Measurements from ENCODE around the gene CR1. TPM values are rescaled to one million over a fixed set of nuclear protein-coding genes. Genes with fewer than 3 reads are reported as not detected.
"Not testable (repeated sequence)": the region's sequence is repeated elsewhere in the genome, so short reads cannot be mapped to it uniquely, and the experiment has no call there.

The CR1 gene
- total RNA-seq, 1 donor: 29.1 TPM

- Histone ChIP-seq H3K4me1 (ENCODE audit: insufficient read depth, low read length) (peaks cover 32% of the 10 kb centered on the region), H3K9me3 (ENCODE audit: low read depth, low read length) (no peaks in the 10 kb centered on the region), H3K27me3 (ENCODE audit: insufficient read depth, low read length) (no peaks in the 10 kb centered on the region), H3K4me3 (ENCODE audit: low read length) (no peak overlapping the region)
Observed at GRCh38 chr1:207494171-207494570, 1.8 kb upstream of the CR1 start.

GRCh38 chr1:207495281-207495680 is 676 bp upstream of the CR1 start:
- not testable (repeated sequence) for H3K4me3 ChIP-seq (ENCODE audit: low read length); H3K27me3 ChIP-seq (ENCODE audit: insufficient read depth, low read length); H3K9me3 ChIP-seq (ENCODE audit: low read depth, low read length)
- peaks cover 36% of the 10 kb centered on the region for H3K4me1 ChIP-seq (ENCODE audit: insufficient read depth, low read length)

GRCh38 chr1:207497941-207498340 is 2.0 kb downstream of the CR1 start:
- Histone ChIP-seq H3K4me1 (ENCODE audit: insufficient read depth, low read length) (peaks cover 36% of the 10 kb centered on the region), H3K4me3 (ENCODE audit: low read length) (peak overlapping the region; percentile 2), H3K9me3 (ENCODE audit: low read depth, low read length) (no peaks in the 10 kb centered on the region), H3K27me3 (ENCODE audit: insufficient read depth, low read length) (peaks cover 5% of the 10 kb centered on the region)

GRCh38 chr1:207499573-207499972 is 3.6 kb downstream of the CR1 start:
- Histone ChIP-seq H3K27me3 (ENCODE audit: insufficient read depth, low read length) (peaks cover 5% of the 10 kb centered on the region), H3K4me3 (ENCODE audit: low read length) (no peak overlapping the region), H3K4me1 (ENCODE audit: insufficient read depth, low read length) (peaks cover 32% of the 10 kb centered on the region), H3K9me3 (ENCODE audit: low read depth, low read length) (no peaks in the 10 kb centered on the region)

GRCh38 chr1:207500306-207500705 is 4.3 kb downstream of the CR1 start:
- Histone ChIP-seq H3K4me3 (ENCODE audit: low read length) (no peak overlapping the region), H3K4me1 (ENCODE audit: insufficient read depth, low read length) (peaks cover 32% of the 10 kb centered on the region), H3K27me3 (ENCODE audit: insufficient read depth, low read length) (peaks cover 5% of the 10 kb centered on the region), H3K9me3 (ENCODE audit: low read depth, low read length) (no peaks in the 10 kb centered on the region)

GRCh38 chr1:207501071-207501470 is 5.1 kb downstream of the CR1 start:
- no peaks in the 10 kb centered on the region for H3K9me3 ChIP-seq (ENCODE audit: low read depth, low read length)
- peaks cover 5% of the 10 kb centered on the region for H3K27me3 ChIP-seq (ENCODE audit: insufficient read depth, low read length)
- H3K4me3 ChIP-seq (ENCODE audit: low read length): no peak overlapping the region
- peaks cover 25% of the 10 kb centered on the region for H3K4me1 ChIP-seq (ENCODE audit: insufficient read depth, low read length)

GRCh38 chr1:207502726-207503125 is 6.8 kb downstream of the CR1 start:
- H3K4me3 ChIP-seq (ENCODE audit: low read length): no peak overlapping the region
- H3K4me1 ChIP-seq (ENCODE audit: insufficient read depth, low read length): peaks cover 14% of the 10 kb centered on the region
- H3K9me3 ChIP-seq (ENCODE audit: low read depth, low read length): no peaks in the 10 kb centered on the region
- peaks cover 5% of the 10 kb centered on the region for H3K27me3 ChIP-seq (ENCODE audit: insufficient read depth, low read length)

- Histone ChIP-seq H3K4me1 (ENCODE audit: insufficient read depth, low read length) (peaks cover 4% of the 10 kb centered on the region), H3K9me3 (ENCODE audit: low read depth, low read length) (no peaks in the 10 kb centered on the region), H3K27me3 (ENCODE audit: insufficient read depth, low read length) (peaks cover 5% of the 10 kb centered on the region), H3K4me3 (ENCODE audit: low read length) (no peak overlapping the region)
Observed at GRCh38 chr1:207503950-207504349, 8.0 kb downstream of the CR1 start.

GRCh38 chr1:207504438-207504837 is 8.5 kb downstream of the CR1 start:
- Histone ChIP-seq H3K4me1 (ENCODE audit: insufficient read depth, low read length) (peaks cover under 1% of the 10 kb centered on the region), H3K27me3 (ENCODE audit: insufficient read depth, low read length) (peaks cover 5% of the 10 kb centered on the region), H3K4me3 (ENCODE audit: low read length) (no peak overlapping the region), H3K9me3 (ENCODE audit: low read depth, low read length) (no peaks in the 10 kb centered on the region)

GRCh38 chr1:207510444-207510843 is 14.5 kb downstream of the CR1 start:
- Histone ChIP-seq H3K27me3 (ENCODE audit: insufficient read depth, low read length) (no peaks in the 10 kb centered on the region), H3K4me3 (ENCODE audit: low read length) (no peak overlapping the region), H3K4me1 (ENCODE audit: insufficient read depth, low read length) (no peaks in the 10 kb centered on the region), H3K9me3 (ENCODE audit: low read depth, low read length) (no peaks in the 10 kb centered on the region)

GRCh38 chr1:207514890-207515289 is 18.9 kb downstream of the CR1 start:
- Histone ChIP-seq H3K4me1 (ENCODE audit: insufficient read depth, low read length) (no peaks in the 10 kb centered on the region), H3K9me3 (ENCODE audit: low read depth, low read length) (no peaks in the 10 kb centered on the region), H3K27me3 (ENCODE audit: insufficient read depth, low read length) (no peaks in the 10 kb centered on the region), H3K4me3 (ENCODE audit: low read length) (no peak overlapping the region)

- Histone ChIP-seq H3K4me3 (ENCODE audit: low read length) (no peak overlapping the region), H3K9me3 (ENCODE audit: low read depth, low read length) (no peaks in the 10 kb centered on the region), H3K27me3 (ENCODE audit: insufficient read depth, low read length) (no peaks in the 10 kb centered on the region), H3K4me1 (ENCODE audit: insufficient read depth, low read length) (no peaks in the 10 kb centered on the region)
Observed at GRCh38 chr1:207516729-207517128, 20.8 kb downstream of the CR1 start.

GRCh38 chr1:207518608-207519236 is 22.8 kb downstream of the CR1 start:
- Histone ChIP-seq H3K4me3 (ENCODE audit: low read length) (no peak overlapping the region), H3K27me3 (ENCODE audit: insufficient read depth, low read length) (no peaks in the 10 kb centered on the region), H3K9me3 (ENCODE audit: low read depth, low read length) (no peaks in the 10 kb centered on the region), H3K4me1 (ENCODE audit: insufficient read depth, low read length) (no peaks in the 10 kb centered on the region)

GRCh38 chr1:207519505-207520399 is 23.8 kb downstream of the CR1 start:
- Histone ChIP-seq H3K4me3 (ENCODE audit: low read length) (no peak overlapping the region), H3K4me1 (ENCODE audit: insufficient read depth, low read length) (no peaks in the 10 kb centered on the region), H3K9me3 (ENCODE audit: low read depth, low read length) (no peaks in the 10 kb centered on the region), H3K27me3 (ENCODE audit: insufficient read depth, low read length) (no peaks in the 10 kb centered on the region)

- not testable (repeated sequence) for H3K27me3 ChIP-seq (ENCODE audit: insufficient read depth, low read length); H3K9me3 ChIP-seq (ENCODE audit: low read depth, low read length); H3K4me1 ChIP-seq (ENCODE audit: insufficient read depth, low read length); H3K4me3 ChIP-seq (ENCODE audit: low read length)
Observed at GRCh38 chr1:207520400-207521345, 24.7 kb downstream of the CR1 start.
